ENCODE measurements around the gene MLIP. TPM values are rescaled to one million over a fixed set of nuclear protein-coding genes. Genes with fewer than 3 reads are reported as not detected.

Gene MLIP
- total and polyA plus RNA-seq, 4 donors = 1.5 to 2.6 (median 2.2) TPM; not detected in 1

DNA sequence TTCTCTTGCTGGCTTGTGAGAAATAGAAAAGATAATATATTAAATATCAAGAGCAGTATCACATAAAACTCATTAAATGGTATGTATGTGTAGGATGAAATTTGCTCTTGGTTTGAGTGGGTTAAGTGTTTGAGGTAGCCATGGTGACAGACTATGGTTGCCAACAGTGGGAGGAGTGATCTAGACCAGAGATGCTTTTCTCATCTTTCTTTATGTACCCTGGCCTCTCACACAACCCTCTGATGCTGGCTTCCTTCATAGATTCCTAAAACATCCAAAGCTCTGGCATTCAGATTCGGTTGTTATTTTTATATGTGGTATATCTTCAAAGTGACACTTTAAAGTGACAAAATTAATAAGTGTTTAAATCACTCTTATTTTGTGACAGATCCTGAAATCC is 9.0 kb upstream of the MLIP start:
- Histone ChIP-seq H3K27me3 (ENCODE audit: control insufficient read depth in 1 of 2, insufficient read depth in 2 of 2, low read length in 1 of 2) (no peaks in the 10 kb centered on the region), H3K27ac (ENCODE audit: low read depth in 1 of 2, low read length in 2 of 2) (no peak overlapping the region), H3K4me1 (ENCODE audit: control insufficient read depth in 1 of 2, insufficient read depth in 2 of 2, low read length in 2 of 2) (no peaks in the 10 kb centered on the region), H3K4me3 (ENCODE audit: low read length in 2 of 2) (no peak overlapping the region), H3K36me3 (ENCODE audit: control insufficient read depth in 1 of 2, insufficient read depth in 2 of 2, low read length in 1 of 2) (no peaks in the 10 kb centered on the region), H3K9me3 (ENCODE audit: control insufficient read depth, low read length) (no peaks in the 10 kb centered on the region)
- no peak for ATAC-seq (ENCODE audit: low FRiP score)
- 27 to 37% methylated on average over 1 of the region's 1 CpG for WGBS, 2 donors
- intact Hi-C loops (cut with DNase I) = no loop called here
- no peak for DNase-seq

DNA sequence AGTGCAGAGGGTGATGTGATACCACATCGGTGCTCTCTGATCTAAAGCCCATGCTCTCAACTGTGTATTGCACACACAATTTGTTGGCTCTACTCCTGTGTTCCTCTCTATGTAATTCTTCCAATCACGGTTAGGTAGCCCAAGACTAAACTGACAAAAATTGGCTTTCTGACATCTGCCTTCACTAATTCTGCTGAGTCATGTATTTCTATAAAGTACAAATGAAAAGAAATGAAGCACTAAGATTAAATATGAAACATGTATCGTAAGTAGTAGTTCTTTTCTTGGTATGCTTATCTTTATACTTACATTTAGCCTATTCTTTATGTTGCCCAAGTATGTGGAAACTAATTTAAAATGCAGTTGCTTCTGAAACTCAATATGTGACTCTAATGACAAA is 7.7 kb upstream of the MLIP start:
- H3K4me1 ChIP-seq (ENCODE audit: control insufficient read depth in 1 of 2, insufficient read depth in 2 of 2, low read length in 2 of 2) = no peaks in the 10 kb centered on the region
- ATAC-seq (ENCODE audit: low FRiP score) (no peak), DNase-seq (no peak)
- H3K9me3 ChIP-seq (ENCODE audit: control insufficient read depth, low read length) = no peaks in the 10 kb centered on the region
- no peak overlapping the region for H3K4me3 ChIP-seq (ENCODE audit: low read length in 2 of 2)
- H3K27ac ChIP-seq (ENCODE audit: low read depth in 1 of 2, low read length in 2 of 2) = no peak overlapping the region
- intact Hi-C loops (cut with DNase I) = no loop called here
- H3K36me3 ChIP-seq (ENCODE audit: control insufficient read depth in 1 of 2, insufficient read depth in 2 of 2, low read length in 1 of 2) = no peaks in the 10 kb centered on the region
- no peaks in the 10 kb centered on the region for H3K27me3 ChIP-seq (ENCODE audit: control insufficient read depth in 1 of 2, insufficient read depth in 2 of 2, low read length in 1 of 2)
- 76% methylated on average over 3 of the region's 3 CpGs for WGBS, 2 donors

- no peak for ATAC-seq (ENCODE audit: low FRiP score)
- no peaks in the 10 kb centered on the region for H3K36me3 ChIP-seq (ENCODE audit: control insufficient read depth in 1 of 2, insufficient read depth in 2 of 2, low read length in 1 of 2)
- intact Hi-C loops (cut with DNase I) = no loop called here
- H3K9me3 ChIP-seq (ENCODE audit: control insufficient read depth, low read length) = no peaks in the 10 kb centered on the region
- no peaks in the 10 kb centered on the region for H3K4me1 ChIP-seq (ENCODE audit: control insufficient read depth in 1 of 2, insufficient read depth in 2 of 2, low read length in 2 of 2)
- DNase-seq = no peak
- no peak overlapping the region for H3K4me3 ChIP-seq (ENCODE audit: low read length in 2 of 2)
- H3K27me3 ChIP-seq (ENCODE audit: control insufficient read depth in 1 of 2, insufficient read depth in 2 of 2, low read length in 1 of 2) = no peaks in the 10 kb centered on the region
- H3K27ac ChIP-seq (ENCODE audit: low read depth in 1 of 2, low read length in 2 of 2) = no peak overlapping the region
Measured at GRCh38 chr6:54106727-54107126, 4.5 kb upstream of the MLIP start.

- H3K27me3 ChIP-seq (ENCODE audit: control insufficient read depth in 1 of 2, insufficient read depth in 2 of 2, low read length in 1 of 2) = no peaks in the 10 kb centered on the region
- H3K9me3 ChIP-seq (ENCODE audit: control insufficient read depth, low read length) = no peaks in the 10 kb centered on the region
- DNase-seq = no peak
- no peak overlapping the region for H3K27ac ChIP-seq (ENCODE audit: low read depth in 1 of 2, low read length in 2 of 2)
- intact Hi-C loops (cut with DNase I) = no loop called here
- H3K36me3 ChIP-seq (ENCODE audit: control insufficient read depth in 1 of 2, insufficient read depth in 2 of 2, low read length in 1 of 2) = no peaks in the 10 kb centered on the region
- no peak for ATAC-seq (ENCODE audit: low FRiP score)
- no peaks in the 10 kb centered on the region for H3K4me1 ChIP-seq (ENCODE audit: control insufficient read depth in 1 of 2, insufficient read depth in 2 of 2, low read length in 2 of 2)
- H3K4me3 ChIP-seq (ENCODE audit: low read length in 2 of 2) = no peak overlapping the region
- 49 to 55% methylated on average over 8 of the region's 8 CpGs for WGBS, 2 donors
Measured at GRCh38 chr6:54107470-54108090, 3.7 kb upstream of the MLIP start.

GRCh38 chr6:54108271-54108670 is 3.0 kb upstream of the MLIP start:
- Histone ChIP-seq H3K4me1 (ENCODE audit: control insufficient read depth in 1 of 2, insufficient read depth in 2 of 2, low read length in 2 of 2) (no peaks in the 10 kb centered on the region), H3K27ac (ENCODE audit: low read depth in 1 of 2, low read length in 2 of 2) (no peak overlapping the region), H3K27me3 (ENCODE audit: control insufficient read depth in 1 of 2, insufficient read depth in 2 of 2, low read length in 1 of 2) (no peaks in the 10 kb centered on the region), H3K9me3 (ENCODE audit: control insufficient read depth, low read length) (no peaks in the 10 kb centered on the region), H3K4me3 (ENCODE audit: low read length in 2 of 2) (no peak overlapping the region), H3K36me3 (ENCODE audit: control insufficient read depth in 1 of 2, insufficient read depth in 2 of 2, low read length in 1 of 2) (no peaks in the 10 kb centered on the region)
- ATAC-seq (ENCODE audit: low FRiP score) (no peak), DNase-seq (no peak)
- intact Hi-C loops (cut with DNase I) = no loop called here

- intact Hi-C loops (cut with DNase I) = no loop called here
- DNase-seq (no peak), ATAC-seq (ENCODE audit: low FRiP score) (no peak)
- H3K9me3 ChIP-seq (ENCODE audit: control insufficient read depth, low read length) = no peaks in the 10 kb centered on the region
- no peaks in the 10 kb centered on the region for H3K27me3 ChIP-seq (ENCODE audit: control insufficient read depth in 1 of 2, insufficient read depth in 2 of 2, low read length in 1 of 2)
- no peak overlapping the region for H3K4me3 ChIP-seq (ENCODE audit: low read length in 2 of 2)
- H3K36me3 ChIP-seq (ENCODE audit: control insufficient read depth in 1 of 2, insufficient read depth in 2 of 2, low read length in 1 of 2) = no peaks in the 10 kb centered on the region
- no peaks in the 10 kb centered on the region for H3K4me1 ChIP-seq (ENCODE audit: control insufficient read depth in 1 of 2, insufficient read depth in 2 of 2, low read length in 2 of 2)
- no peak overlapping the region for H3K27ac ChIP-seq (ENCODE audit: low read depth in 1 of 2, low read length in 2 of 2)
- 84 to 86% methylated on average over 2 to 3 of the region's 3 CpGs for WGBS, 2 donors
Measured at GRCh38 chr6:54109586-54109985, 1.7 kb upstream of the MLIP start.

- 8 to 39% methylated on average over 1 of the region's 1 CpG for WGBS, 2 donors
- no peaks in the 10 kb centered on the region for H3K36me3 ChIP-seq (ENCODE audit: control insufficient read depth in 1 of 2, insufficient read depth in 2 of 2, low read length in 1 of 2)
Measured at GRCh38 chr6:54112151-54112650, 958 bp downstream of the MLIP start.

DNA sequence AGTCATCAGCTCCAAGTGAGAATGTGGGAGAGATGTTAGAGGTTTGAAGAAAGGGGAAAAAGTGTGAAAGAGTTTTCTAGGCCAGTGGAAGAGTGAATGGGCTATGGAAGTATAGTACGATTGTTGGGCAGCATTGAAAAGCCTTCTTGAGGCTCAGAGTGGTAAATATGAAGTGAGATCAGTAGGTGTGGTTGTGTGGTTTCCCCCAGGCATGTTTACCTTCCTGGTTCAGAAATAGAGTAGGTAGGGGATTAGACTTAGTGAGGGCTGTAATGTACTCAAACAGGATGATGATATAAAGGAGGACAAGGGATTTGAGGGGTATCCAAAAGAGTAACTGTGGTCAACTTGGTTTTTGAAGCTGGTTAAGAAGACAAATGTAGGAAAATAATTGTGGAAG is 3.7 kb downstream of the MLIP start:
- intact Hi-C loops (cut with DNase I) = no loop called here
- H3K27ac ChIP-seq (ENCODE audit: low read depth in 1 of 2, low read length in 2 of 2) = no peak overlapping the region
- H3K4me3 ChIP-seq (ENCODE audit: low read length in 2 of 2) = no peak overlapping the region
- ATAC-seq (ENCODE audit: low FRiP score) (no peak), DNase-seq (no peak)
- no peaks in the 10 kb centered on the region for H3K36me3 ChIP-seq (ENCODE audit: control insufficient read depth in 1 of 2, insufficient read depth in 2 of 2, low read length in 1 of 2)
- no peaks in the 10 kb centered on the region for H3K4me1 ChIP-seq (ENCODE audit: control insufficient read depth in 1 of 2, insufficient read depth in 2 of 2, low read length in 2 of 2)
- 92 to 100% methylated on average over 1 of the region's 1 CpG for WGBS, 2 donors
- peaks cover 0 to 2% of the 10 kb centered on the region in 2 donors for H3K27me3 ChIP-seq (ENCODE audit: control insufficient read depth in 1 of 2, insufficient read depth in 2 of 2, low read length in 1 of 2)
- H3K9me3 ChIP-seq (ENCODE audit: control insufficient read depth, low read length) = no peaks in the 10 kb centered on the region

More at GRCh38 chr6:54112151-54112650, 958 bp downstream of the MLIP start:
- H3K27ac ChIP-seq (ENCODE audit: low read depth in 1 of 2, low read length in 2 of 2) = no peak overlapping the region
- ATAC-seq (ENCODE audit: low FRiP score) (no peak), DNase-seq (no peak)
- peaks cover 0 to 2% of the 10 kb centered on the region in 2 donors for H3K27me3 ChIP-seq (ENCODE audit: control insufficient read depth in 1 of 2, insufficient read depth in 2 of 2, low read length in 1 of 2)
- no peak overlapping the region for H3K4me3 ChIP-seq (ENCODE audit: low read length in 2 of 2)
- intact Hi-C loops (cut with DNase I) = no loop called here
- no peaks in the 10 kb centered on the region for H3K4me1 ChIP-seq (ENCODE audit: control insufficient read depth in 1 of 2, insufficient read depth in 2 of 2, low read length in 2 of 2)
- H3K9me3 ChIP-seq (ENCODE audit: control insufficient read depth, low read length) = no peaks in the 10 kb centered on the region

DNA sequence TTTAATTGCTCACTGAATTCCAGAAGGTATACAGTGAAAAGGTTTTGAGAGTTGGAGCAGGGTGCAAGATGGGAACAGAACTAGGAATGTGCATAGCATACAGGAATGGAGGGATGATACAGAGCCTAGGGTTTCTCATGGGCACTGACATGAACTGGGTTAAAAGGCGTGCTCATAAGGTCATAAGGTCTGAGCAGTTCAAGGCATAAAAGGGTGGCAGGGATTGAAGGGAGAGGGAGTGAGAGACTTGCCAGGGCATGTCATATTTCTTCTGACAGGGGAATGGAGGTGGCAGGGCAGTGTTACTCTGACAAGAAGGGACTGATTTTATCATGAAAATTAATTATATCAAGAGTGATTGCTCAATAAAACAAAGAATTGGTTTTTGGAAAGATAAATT is 4.7 kb downstream of the MLIP start:
- WGBS, 2 donors = 82 to 83% methylated on average over 1 of the region's 1 CpG
- Histone ChIP-seq H3K36me3 (ENCODE audit: control insufficient read depth in 1 of 2, insufficient read depth in 2 of 2, low read length in 1 of 2) (no peaks in the 10 kb centered on the region), H3K4me1 (ENCODE audit: control insufficient read depth in 1 of 2, insufficient read depth in 2 of 2, low read length in 2 of 2) (no peaks in the 10 kb centered on the region), H3K27ac (ENCODE audit: low read depth in 1 of 2, low read length in 2 of 2) (no peak overlapping the region), H3K27me3 (ENCODE audit: control insufficient read depth in 1 of 2, insufficient read depth in 2 of 2, low read length in 1 of 2) (peaks cover 0 to 2% of the 10 kb centered on the region in 2 donors), H3K9me3 (ENCODE audit: control insufficient read depth, low read length) (no peaks in the 10 kb centered on the region), H3K4me3 (ENCODE audit: low read length in 2 of 2) (no peak overlapping the region)
- no peak for DNase-seq
- intact Hi-C loops (cut with DNase I) = no loop called here
- ATAC-seq (ENCODE audit: low FRiP score) = no peak
